Measurements from ENCODE around the gene CASP8.

CASP8 gene

DNA sequence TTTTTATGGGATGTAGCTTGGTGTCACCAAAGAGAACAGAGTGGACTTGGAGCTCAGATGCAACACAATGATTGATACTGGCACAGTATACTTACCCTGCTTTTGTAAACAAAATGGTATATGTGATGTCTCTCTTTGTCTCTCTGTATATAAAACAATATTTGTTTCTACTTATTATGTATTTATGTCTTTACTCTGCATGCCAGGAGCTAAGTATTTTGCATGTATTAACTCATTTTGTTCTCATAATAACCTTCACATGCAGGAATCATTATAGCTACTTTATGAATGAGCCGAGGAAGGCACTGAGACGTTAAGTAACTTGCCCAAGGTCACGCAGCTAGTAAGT, 27.9 kb upstream of the CASP8 start:
- Histone ChIP-seq H3K36me3 (no peaks in the 10 kb centered on the region), H3K27me3 (no peaks in the 10 kb centered on the region), H3K27ac (peak overlapping the region; percentile 85), H3K9me3 (no peaks in the 10 kb centered on the region), H3K4me3 (ENCODE audit: low read depth in 1 of 2, low read length in 1 of 2) (peak overlapping the region; percentile 62 to 63), H3K4me1 (ENCODE audit: control insufficient read depth in 1 of 2, insufficient read depth in 1 of 2, low read depth in 1 of 2, low read length in 1 of 2) (peaks cover 50 to 57% of the 10 kb centered on the region in 2 experiments)
- TF ChIP-seq, protein P1, sequence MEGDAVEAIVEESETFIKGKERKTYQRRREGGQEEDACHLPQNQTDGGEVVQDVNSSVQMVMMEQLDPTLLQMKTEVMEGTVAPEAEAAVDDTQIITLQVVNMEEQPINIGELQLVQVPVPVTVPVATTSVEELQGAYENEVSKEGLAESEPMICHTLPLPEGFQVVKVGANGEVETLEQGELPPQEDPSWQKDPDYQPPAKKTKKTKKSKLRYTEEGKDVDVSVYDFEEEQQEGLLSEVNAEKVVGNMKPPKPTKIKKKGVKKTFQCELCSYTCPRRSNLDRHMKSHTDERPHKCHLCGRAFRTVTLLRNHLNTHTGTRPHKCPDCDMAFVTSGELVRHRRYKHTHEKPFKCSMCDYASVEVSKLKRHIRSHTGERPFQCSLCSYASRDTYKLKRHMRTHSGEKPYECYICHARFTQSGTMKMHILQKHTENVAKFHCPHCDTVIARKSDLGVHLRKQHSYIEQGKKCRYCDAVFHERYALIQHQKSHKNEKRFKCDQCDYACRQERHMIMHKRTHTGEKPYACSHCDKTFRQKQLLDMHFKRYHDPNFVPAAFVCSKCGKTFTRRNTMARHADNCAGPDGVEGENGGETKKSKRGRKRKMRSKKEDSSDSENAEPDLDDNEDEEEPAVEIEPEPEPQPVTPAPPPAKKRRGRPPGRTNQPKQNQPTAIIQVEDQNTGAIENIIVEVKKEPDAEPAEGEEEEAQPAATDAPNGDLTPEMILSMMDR (IDR thresholded peaks at IDR 0.05) = no peak

DNA sequence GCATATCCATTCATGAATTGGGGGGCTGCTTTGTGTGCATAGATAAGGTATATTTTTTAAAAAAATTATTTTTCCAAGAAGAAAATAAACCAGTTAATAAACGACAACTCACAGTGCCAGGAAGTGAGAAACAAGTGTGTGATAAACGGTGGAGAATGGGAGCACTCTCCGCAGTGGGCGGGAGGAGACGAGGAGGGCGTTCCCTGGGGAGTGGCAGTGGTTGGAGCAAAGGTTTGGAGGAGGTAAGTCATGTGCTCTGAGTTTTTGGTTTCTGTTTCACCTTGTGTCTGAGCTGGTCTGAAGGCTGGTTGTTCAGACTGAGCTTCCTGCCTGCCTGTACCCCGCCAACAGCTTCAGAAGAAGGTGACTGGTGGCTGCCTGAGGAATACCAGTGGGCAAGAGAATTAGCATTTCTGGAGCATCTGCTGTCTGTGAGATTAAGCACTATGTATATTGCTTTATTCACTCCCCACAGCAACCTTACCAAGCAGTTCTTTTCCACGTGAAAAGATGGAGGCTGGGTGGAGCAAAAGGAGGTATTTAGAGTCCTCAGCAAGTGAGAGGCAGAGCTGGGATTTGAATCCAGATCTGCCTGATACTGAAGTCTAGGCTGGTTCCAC, 27.0 kb upstream of the CASP8 start:
- TF ChIP-seq, protein P1 (IDR thresholded peaks at IDR 0.05) = peak; percentile 63
- H3K4me3 ChIP-seq (ENCODE audit: low read depth in 1 of 2, low read length in 1 of 2) = peak overlapping the region; percentile 62 to 63
- H3K27ac ChIP-seq = peak overlapping the region; percentile 85
- H3K4me1 ChIP-seq (ENCODE audit: control insufficient read depth in 1 of 2, insufficient read depth in 1 of 2, low read depth in 1 of 2, low read length in 1 of 2) = peaks cover 58 to 65% of the 10 kb centered on the region in 2 experiments
- no peaks in the 10 kb centered on the region for H3K27me3 ChIP-seq
- no peaks in the 10 kb centered on the region for H3K9me3 ChIP-seq
- H3K36me3 ChIP-seq = no peaks in the 10 kb centered on the region

- Histone ChIP-seq H3K27me3 (no peaks in the 10 kb centered on the region), H3K27ac (peak overlapping the region; percentile 85), H3K4me3 (ENCODE audit: low read depth in 1 of 2, low read length in 1 of 2) (peak overlapping the region; percentile 62 to 63), H3K36me3 (no peaks in the 10 kb centered on the region), H3K9me3 (no peaks in the 10 kb centered on the region), H3K4me1 (ENCODE audit: control insufficient read depth in 1 of 2, insufficient read depth in 1 of 2, low read depth in 1 of 2, low read length in 1 of 2) (peaks cover 58 to 66% of the 10 kb centered on the region in 2 experiments)
- TF ChIP-seq, protein P1 (IDR thresholded peaks at IDR 0.05) = no peak
Observed at GRCh38 chr2:201233812-201234662, 26.3 kb upstream of the CASP8 start.

GRCh38 chr2:201234663-201235135, 25.6 kb upstream of the CASP8 start:
- no peaks in the 10 kb centered on the region for H3K27me3 ChIP-seq
- TF ChIP-seq, protein P1 (IDR thresholded peaks at IDR 0.05) = no peak
- H3K4me1 ChIP-seq (ENCODE audit: control insufficient read depth in 1 of 2, insufficient read depth in 1 of 2, low read depth in 1 of 2, low read length in 1 of 2) = peaks cover 62 to 72% of the 10 kb centered on the region in 2 experiments
- no peak overlapping the region for H3K4me3 ChIP-seq (ENCODE audit: low read depth in 1 of 2, low read length in 1 of 2)
- no peaks in the 10 kb centered on the region for H3K9me3 ChIP-seq
- no peaks in the 10 kb centered on the region for H3K36me3 ChIP-seq
- H3K27ac ChIP-seq = peak overlapping the region; percentile 85

DNA sequence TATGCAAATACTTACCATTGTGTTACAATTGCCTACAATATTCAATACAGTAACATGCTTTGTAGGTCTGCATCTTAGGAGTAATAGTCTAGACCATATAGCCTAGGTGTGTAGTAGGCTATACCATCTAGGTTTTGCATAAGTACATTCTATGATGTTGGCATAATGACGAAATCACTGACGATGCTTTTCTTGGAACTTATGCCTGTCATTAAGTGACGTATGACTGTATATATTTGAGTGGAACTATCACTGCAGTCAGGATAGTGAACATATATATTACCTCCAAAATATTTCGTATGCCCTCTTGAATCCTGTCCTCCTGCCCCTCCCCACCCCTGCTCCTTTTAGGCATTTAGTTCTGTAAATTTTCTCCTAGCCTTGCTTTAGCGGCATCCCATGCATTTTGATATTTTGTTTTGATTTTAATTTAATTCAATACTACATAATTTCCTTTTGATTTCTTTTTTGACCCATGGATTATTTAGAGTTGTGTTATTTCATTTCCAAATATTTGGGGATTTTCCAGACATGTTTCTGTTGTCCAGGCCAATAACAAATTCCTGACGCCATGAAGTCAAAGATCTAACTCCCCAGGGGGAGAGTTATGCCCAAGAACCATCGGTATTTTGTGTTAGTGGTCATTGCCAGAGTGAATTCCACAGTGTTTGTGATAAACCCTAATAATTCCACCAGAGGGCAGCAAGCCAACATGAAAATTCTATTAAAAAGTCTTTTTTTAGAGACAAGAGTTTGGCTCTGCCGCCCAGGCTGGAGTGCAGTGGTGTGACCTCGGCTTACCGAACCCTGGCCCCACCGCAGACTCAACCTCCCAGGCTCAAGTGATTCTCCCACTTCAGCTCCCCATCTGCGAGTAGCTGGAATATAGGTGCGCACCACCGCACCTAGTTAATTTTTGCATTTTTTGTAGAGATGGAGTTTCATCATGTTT, 24.2 kb upstream of the CASP8 start:
- Histone ChIP-seq H3K36me3 (no peaks in the 10 kb centered on the region), H3K4me1 (ENCODE audit: control insufficient read depth in 1 of 2, insufficient read depth in 1 of 2, low read depth in 1 of 2, low read length in 1 of 2) (peaks cover 75 to 86% of the 10 kb centered on the region in 2 experiments), H3K27ac (peak overlapping the region; percentile 68), H3K4me3 (ENCODE audit: low read depth in 1 of 2, low read length in 1 of 2) (peak overlapping the region in 1 of 2 experiments; percentile 25), H3K27me3 (no peaks in the 10 kb centered on the region), H3K9me3 (no peaks in the 10 kb centered on the region)
- TF ChIP-seq, protein P1 (IDR thresholded peaks at IDR 0.05) = peak; percentile 84

Data from neutrophil (primary cell).